ENCODE results near the gene OR5B21. TPM values are rescaled to one million over a fixed set of nuclear protein-coding genes. Genes with fewer than 3 reads are reported as not detected.

Gene OR5B21
- polyA plus RNA-seq, 3 donors, result 0.12 TPM; not detected in 2

DNA sequence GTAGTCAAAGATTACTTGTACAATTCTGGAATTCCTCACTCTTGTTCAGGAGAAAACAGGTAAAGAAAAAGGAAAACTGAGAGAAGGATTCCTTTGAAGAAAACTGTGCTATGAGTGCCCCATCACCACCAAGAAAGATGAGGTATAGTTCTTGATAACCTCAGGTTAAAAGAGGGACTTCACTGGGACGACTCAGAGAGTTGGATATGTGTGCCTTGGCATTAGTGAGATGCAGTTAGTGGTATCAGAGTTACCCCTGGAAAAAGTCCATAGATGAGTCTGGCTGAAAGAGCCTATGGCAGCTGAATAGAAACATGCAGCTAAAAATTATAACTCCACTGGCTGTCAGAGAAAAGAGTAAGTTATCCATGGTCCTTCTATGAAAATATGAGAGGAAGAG is 38.9 kb upstream of the OR5B21 start:
- Histone ChIP-seq H3K27me3 (ENCODE audit: control insufficient read depth in 2 of 2, insufficient read depth in 2 of 2, low read length in 2 of 2) (no peaks in the 10 kb centered on the region), H3K27ac (ENCODE audit: low read depth in 1 of 2, low read length in 2 of 2) (no peak overlapping the region), H3K79me2 (ENCODE audit: insufficient read depth, low read length) (no peaks in the 10 kb centered on the region), H3K9me3 (replicated peaks in 1 of 2; ENCODE audit: control insufficient read depth in 1 of 2, insufficient read depth in 1 of 2, low read length in 2 of 2) (no peaks in the 10 kb centered on the region), H4K20me1 (ENCODE audit: insufficient read depth, low read length) (peaks cover 46% of the 10 kb centered on the region), H3K36me3 (replicated peaks in 1 of 2; ENCODE audit: control insufficient read depth in 1 of 2, insufficient read depth in 2 of 2, low read length in 2 of 2) (peaks cover 90 to 97% of the 10 kb centered on the region in 2 donors), H3K9ac (ENCODE audit: insufficient read depth, low read length, poor library complexity, severe bottlenecking) (no peak overlapping the region), H3K4me2 (replicated peaks; ENCODE audit: extremely low read depth, low read length, poor library complexity, severe bottlenecking) (no peak overlapping the region), H3K4me3 (replicated peaks in 1 of 3; ENCODE audit: low read depth in 2 of 3, low read length in 3 of 3) (no peak overlapping the region), H2AFZ (ENCODE audit: insufficient read depth, low read depth, low read length, poor library complexity, severe bottlenecking) (no peak overlapping the region), H3K4me1 (ENCODE audit: control insufficient read depth in 1 of 2, insufficient read depth in 2 of 2, low read length in 2 of 2) (no peaks in the 10 kb centered on the region)
- no peak for TF ChIP-seq CTCF (IDR thresholded peaks at IDR 0.05)
- no peak overlapping the region for H3K4me3 Mint-ChIP-seq
- intact Hi-C loops (cut with micrococcal nuclease), result loop anchor here in 1 of 2 donors (10.0 kb wide), 1 partner anchor 68 kb away; no protein-coding TSS in a partner anchor
- DNase-seq, result no peak
- H3K36me3 Mint-ChIP-seq, result peaks cover 87 to 91% of the 10 kb centered on the region in 2 donors
- H3K27me3 Mint-ChIP-seq (ENCODE audit: low read depth in 3 of 3), result no peaks in the 10 kb centered on the region
- no peaks in the 10 kb centered on the region for H3K4me1 Mint-ChIP-seq
- H3K9me3 Mint-ChIP-seq, result peaks cover 0 to 3% (median 0%) of the 10 kb centered on the region in 7 donors
- H3K27ac Mint-ChIP-seq, result no peak overlapping the region
- WGBS (ENCODE audit: insufficient coverage), result no CpG with 5 or more reads among the region's 1 CpG

DNA sequence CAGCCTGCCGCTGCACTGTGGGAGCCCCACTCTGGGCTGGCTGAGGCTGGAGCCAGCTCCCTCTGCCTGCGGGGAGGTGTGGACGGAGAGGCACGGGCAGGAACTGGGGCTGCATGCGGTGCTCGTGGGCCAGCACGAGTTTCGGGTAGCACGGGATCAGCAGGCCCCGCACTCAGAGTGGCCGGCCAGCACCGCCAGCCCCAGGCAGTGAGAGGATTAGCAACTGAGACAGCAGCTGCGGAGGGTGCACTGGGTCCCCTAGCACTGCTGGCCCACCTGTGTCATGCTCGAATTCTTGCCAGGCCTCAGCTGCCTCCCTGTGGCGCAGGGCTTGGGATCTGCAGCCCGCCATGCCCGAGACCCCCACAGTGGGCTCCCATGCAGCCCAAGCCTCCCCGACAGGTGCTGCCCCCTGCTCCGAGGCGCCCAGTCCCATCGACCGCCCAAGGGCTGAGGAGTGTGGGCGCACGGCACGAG is 24.0 kb upstream of the OR5B21 start:
- peaks cover 5% of the 10 kb centered on the region for H3K4me1 Mint-ChIP-seq
- Histone ChIP-seq H3K79me2 (ENCODE audit: insufficient read depth, low read length) (no peaks in the 10 kb centered on the region), H3K27me3 (ENCODE audit: control insufficient read depth in 2 of 2, insufficient read depth in 2 of 2, low read length in 2 of 2) (no peaks in the 10 kb centered on the region), H2AFZ (ENCODE audit: insufficient read depth, low read depth, low read length, poor library complexity, severe bottlenecking) (no peak overlapping the region), H3K27ac (ENCODE audit: low read depth in 1 of 2, low read length in 2 of 2) (no peak overlapping the region), H3K4me2 (replicated peaks; ENCODE audit: extremely low read depth, low read length, poor library complexity, severe bottlenecking) (no peak overlapping the region), H4K20me1 (ENCODE audit: insufficient read depth, low read length) (peaks cover 46% of the 10 kb centered on the region), H3K4me3 (replicated peaks in 1 of 3; ENCODE audit: low read depth in 2 of 3, low read length in 3 of 3) (no peak overlapping the region), H3K36me3 (replicated peaks in 1 of 2; ENCODE audit: control insufficient read depth in 1 of 2, insufficient read depth in 2 of 2, low read length in 2 of 2) (peaks cover 59 to 83% of the 10 kb centered on the region in 2 donors), H3K9ac (ENCODE audit: insufficient read depth, low read length, poor library complexity, severe bottlenecking) (no peak overlapping the region), H3K4me1 (ENCODE audit: control insufficient read depth in 1 of 2, insufficient read depth in 2 of 2, low read length in 2 of 2) (peaks cover under 1 to 3% of the 10 kb centered on the region in 2 donors), H3K9me3 (replicated peaks in 1 of 2; ENCODE audit: control insufficient read depth in 1 of 2, insufficient read depth in 1 of 2, low read length in 2 of 2) (no peaks in the 10 kb centered on the region)
- TF ChIP-seq CTCF (IDR thresholded peaks at IDR 0.05), result no peak
- intact Hi-C loops (cut with micrococcal nuclease), result no loop called here
- H3K27ac Mint-ChIP-seq, result no peak overlapping the region
- no peak overlapping the region for H3K4me3 Mint-ChIP-seq
- H3K9me3 Mint-ChIP-seq, result peaks cover 0 to 9% (median 3%) of the 10 kb centered on the region in 7 donors
- DNase-seq, result no peak
- H3K27me3 Mint-ChIP-seq (ENCODE audit: low read depth in 3 of 3), result no peaks in the 10 kb centered on the region
- peaks cover 82 to 98% of the 10 kb centered on the region in 2 donors for H3K36me3 Mint-ChIP-seq
- 96% methylated on average over 25 of the region's 25 CpGs for WGBS (ENCODE audit: insufficient coverage)
